ENCODE data around the gene MMRN2.

MMRN2 gene

GRCh38 chr10:86972613-86973380 lies 15.4 kb upstream of the MMRN2 start:
- H3K4me3 ChIP-seq (ENCODE audit: low read depth, low read length), result no peak overlapping the region
- no peak for DNase-seq (ENCODE audit: low read depth)
- TF ChIP-seq, protein P1, sequence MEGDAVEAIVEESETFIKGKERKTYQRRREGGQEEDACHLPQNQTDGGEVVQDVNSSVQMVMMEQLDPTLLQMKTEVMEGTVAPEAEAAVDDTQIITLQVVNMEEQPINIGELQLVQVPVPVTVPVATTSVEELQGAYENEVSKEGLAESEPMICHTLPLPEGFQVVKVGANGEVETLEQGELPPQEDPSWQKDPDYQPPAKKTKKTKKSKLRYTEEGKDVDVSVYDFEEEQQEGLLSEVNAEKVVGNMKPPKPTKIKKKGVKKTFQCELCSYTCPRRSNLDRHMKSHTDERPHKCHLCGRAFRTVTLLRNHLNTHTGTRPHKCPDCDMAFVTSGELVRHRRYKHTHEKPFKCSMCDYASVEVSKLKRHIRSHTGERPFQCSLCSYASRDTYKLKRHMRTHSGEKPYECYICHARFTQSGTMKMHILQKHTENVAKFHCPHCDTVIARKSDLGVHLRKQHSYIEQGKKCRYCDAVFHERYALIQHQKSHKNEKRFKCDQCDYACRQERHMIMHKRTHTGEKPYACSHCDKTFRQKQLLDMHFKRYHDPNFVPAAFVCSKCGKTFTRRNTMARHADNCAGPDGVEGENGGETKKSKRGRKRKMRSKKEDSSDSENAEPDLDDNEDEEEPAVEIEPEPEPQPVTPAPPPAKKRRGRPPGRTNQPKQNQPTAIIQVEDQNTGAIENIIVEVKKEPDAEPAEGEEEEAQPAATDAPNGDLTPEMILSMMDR (IDR thresholded peaks at IDR 0.05; ENCODE audit: low read depth, low read length, missing control alignments), result no peak

DNA sequence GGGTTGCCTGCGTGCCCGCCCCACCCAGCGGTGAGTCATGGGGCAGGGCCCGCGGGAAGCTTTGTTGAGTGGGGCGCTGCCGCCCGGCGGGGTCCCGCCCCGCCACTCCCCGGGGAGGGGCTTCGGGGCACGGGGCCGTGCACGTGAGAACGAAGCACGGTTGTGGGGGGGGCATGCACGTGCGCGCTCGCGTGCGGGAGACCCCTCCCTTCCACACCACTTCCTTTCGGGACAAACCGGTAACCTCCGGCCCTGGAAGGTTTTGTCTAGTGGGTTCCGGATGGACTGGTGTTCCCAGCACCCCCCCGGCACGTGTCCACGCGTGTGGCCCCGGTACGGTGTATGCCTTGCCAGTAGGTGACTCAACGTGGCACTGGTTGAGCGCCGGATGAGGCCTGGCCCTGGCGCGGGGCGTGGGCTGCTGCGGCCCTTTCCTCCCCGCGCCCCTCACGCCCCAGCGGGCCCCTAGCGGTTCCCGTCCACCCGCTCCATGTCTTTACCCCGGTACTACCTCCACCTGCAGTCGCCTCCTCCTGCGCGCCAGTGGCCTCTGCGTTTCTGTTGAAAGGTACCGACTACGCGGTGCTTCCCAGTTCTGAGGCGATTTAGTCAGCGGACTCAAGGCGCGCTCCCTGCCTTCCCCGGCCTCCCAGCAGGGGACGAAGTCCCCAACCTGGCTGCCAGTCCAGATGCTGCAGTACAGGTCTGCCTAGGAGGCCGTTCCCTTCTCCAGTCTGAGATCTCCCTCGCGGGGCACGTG lies 14.0 kb upstream of the MMRN2 start:
- DNase-seq (ENCODE audit: low read depth), result peak; percentile 51
- peak overlapping the region; percentile 83 for H3K4me3 ChIP-seq (ENCODE audit: low read depth, low read length)
- TF ChIP-seq, protein P1 (IDR thresholded peaks at IDR 0.05; ENCODE audit: low read depth, low read length, missing control alignments), result no peak

DNA sequence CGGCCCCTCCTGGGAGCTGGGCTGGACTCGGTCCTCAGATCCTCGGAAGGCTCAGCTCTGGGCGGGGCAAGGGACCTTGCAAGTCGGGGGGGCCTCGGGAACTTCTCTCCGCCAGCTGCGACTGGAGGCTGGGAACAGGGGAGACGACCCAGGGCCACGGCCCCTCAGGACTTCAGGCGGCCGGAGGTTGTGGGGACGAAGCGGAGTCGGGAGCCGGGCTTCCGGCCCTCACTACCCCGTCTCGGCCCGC lies 13.5 kb upstream of the MMRN2 start:
- TF ChIP-seq, protein P1 (IDR thresholded peaks at IDR 0.05; ENCODE audit: low read depth, low read length, missing control alignments), result no peak
- peak overlapping the region; percentile 83 for H3K4me3 ChIP-seq (ENCODE audit: low read depth, low read length)
- no peak for DNase-seq (ENCODE audit: low read depth)

GRCh38 chr10:86970162-86970981 lies 13.0 kb upstream of the MMRN2 start:
- DNase-seq (ENCODE audit: low read depth), result no peak
- TF ChIP-seq, protein P1 (IDR thresholded peaks at IDR 0.05; ENCODE audit: low read depth, low read length, missing control alignments), result no peak
- peak overlapping the region; percentile 83 for H3K4me3 ChIP-seq (ENCODE audit: low read depth, low read length)

DNA sequence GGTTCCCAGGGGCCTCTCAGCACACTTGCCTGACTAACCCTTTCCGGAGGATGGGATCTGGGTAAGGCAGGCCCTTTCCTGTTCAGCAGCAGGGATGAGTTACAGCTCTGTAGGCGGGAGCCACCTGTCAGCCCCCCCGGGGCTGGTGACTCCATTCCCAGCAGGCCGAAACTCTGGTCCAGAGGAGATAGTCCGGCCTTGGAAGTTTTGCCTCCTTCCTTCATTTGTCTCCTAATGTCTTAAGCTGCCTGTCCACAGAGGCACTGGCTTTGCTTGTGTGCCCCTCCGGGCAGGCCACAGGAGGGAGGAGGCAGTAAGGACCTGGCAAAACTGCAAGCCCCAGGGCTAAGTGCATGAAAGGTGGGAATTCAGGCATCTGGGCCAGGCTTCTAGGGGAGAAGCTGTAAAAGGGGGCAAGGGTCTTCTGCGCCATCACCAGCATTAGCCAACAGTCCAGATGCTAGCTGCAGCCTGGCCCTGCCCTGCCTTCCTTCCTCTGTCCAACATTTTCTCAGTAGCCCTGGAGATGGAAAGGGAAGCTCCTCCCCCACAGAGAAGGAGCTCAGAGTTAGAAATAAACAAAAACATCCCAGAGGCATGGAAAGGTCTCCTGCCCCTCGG lies 12.1 kb upstream of the MMRN2 start:
- no peak for DNase-seq (ENCODE audit: low read depth)
- H3K4me3 ChIP-seq (ENCODE audit: low read depth, low read length), result no peak overlapping the region; the same call in 1 of the 2 replicates

DNA sequence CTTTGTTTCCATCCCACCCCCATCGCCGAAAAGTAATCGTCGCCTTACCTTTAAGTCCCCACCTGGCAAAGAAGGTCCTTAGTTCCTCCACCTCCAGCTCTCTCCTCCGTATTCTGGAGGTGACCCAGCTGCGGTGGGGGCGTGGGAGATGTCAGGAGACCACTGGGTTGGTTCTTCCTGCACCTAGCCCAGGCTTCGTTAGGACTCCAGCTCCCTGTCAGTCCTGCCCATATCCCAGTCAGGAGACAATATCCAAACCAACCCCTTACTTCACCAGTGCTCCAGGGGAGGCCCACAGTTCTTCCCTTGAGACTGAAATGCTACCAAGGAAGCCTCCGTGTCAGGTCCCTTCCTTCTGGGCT lies 11.6 kb upstream of the MMRN2 start:
- no peak overlapping the region for H3K4me3 ChIP-seq (ENCODE audit: low read depth, low read length)
- TF ChIP-seq, protein P1 (IDR thresholded peaks at IDR 0.05; ENCODE audit: low read depth, low read length, missing control alignments), result no peak
- DNase-seq (ENCODE audit: low read depth), result no peak

More for the DNA sequence above, 12.1 kb upstream of the MMRN2 start:
- TF ChIP-seq, protein P1 (IDR thresholded peaks at IDR 0.05; ENCODE audit: low read depth, low read length, missing control alignments), result no peak

All from GM12864 (cell line).